Right lobe of liver (tissue), 6 donors: ENCODE results near the gene SLC5A11. TPM values are rescaled to one million over a fixed set of nuclear protein-coding genes. Genes with fewer than 3 reads are reported as not detected.

Experiments
- ATAC-seq, 4 donors: fragments of 200-7000 bp; cut with Tn5 transposase; one replicate each; pipeline ENCODE4 v1.9.1; 2020; ENCODE audit warnings: mild to moderate bottlenecking in 4 of 4, moderate library complexity in 4 of 4
- DNase-seq, 3 donors: peaks; one replicate each; pipeline ENCODE4 v3.0.0-alpha.2; 2020
- H3K27ac ChIP-seq, 3 donors: fragments of 200-600 bp; one replicate each; pipeline ENCODE4 v1.8.0; 2022
- H3K27me3 ChIP-seq, 2 donors: fragments of 200-600 bp; one replicate each; pipeline ENCODE4 v1.8.0; 2022
- H3K36me3 ChIP-seq, 4 donors: fragments of 200-600 bp; sonication (generic) in 1 of 4; one replicate each; pipeline versions ENCODE4 v1.5.1 to v1.8.0; 2017 to 2022; ENCODE audit warnings: control low read depth in 1 of 4
- H3K4me1 ChIP-seq, 4 donors: fragments of 200-600 bp; sonication (generic) in 1 of 4; one replicate each; pipeline versions ENCODE4 v1.5.1 to v1.8.0; 2017 to 2022; ENCODE audit warnings: control low read depth in 1 of 4
- H3K4me3 ChIP-seq, 3 donors: fragments of 200-600 bp; one replicate each; pipeline ENCODE4 v1.8.0; 2022
- H3K9me3 ChIP-seq, 4 donors: fragments of 200-600 bp; sonication (generic) in 1 of 4; one replicate each; pipeline versions ENCODE4 v1.5.1 to v1.8.0; 2017 to 2022; ENCODE audit warnings: control low read depth in 1 of 4
- POLR2A ChIP-seq: fragments of 450-650 bp; IDR thresholded peaks from one replicate; pipeline ENCODE4 v1.6.1; 2017; ENCODE audit warnings: antibody characterized with exemption, mild to moderate bottlenecking
- WGBS: methylation state at CpG from one replicate; pipeline ENCODE4 v1.1.6; 2018; ENCODE audit warnings: low coverage, low lambda C conversion rate; ENCODE audit not compliant: insufficient coverage; ENCODE audit errors: missing lambda C conversion rate; 5-methylcytosine and 5-hydroxymethylcytosine counted together
- intact Hi-C, 2 donors: fragments of 100-400 bp; cut with DNase I; formaldehyde crosslinking; loops; one replicate each; pipeline versions ENCODE4 v1.11.2 to v1.14.1; 2022
- total RNA-seq, 6 experiments: library from RNA; depleted of rRNA in 2 of 6; stranded (reverse); fragments of >200 nt in 2 of 6; fragmentation: NEBNext Ultra II Directional in 3 of 6; extraction: Animal tissue kit (Norgen Biotek cat#: 25700) in 3 of 6; gene quantifications; one replicate each; pipeline versions ENCODE4 v1.1.0 to v1.2.4, GENCODE V29; 2016 to 2023
- TF ChIP-seq, protein P1 (sequence below), 4 donors: fragments of 200-600 bp in 3 of 4; fragments of 450-650 bp in 1 of 4; IDR thresholded peaks; one replicate each; pipeline versions ENCODE4 v1.5.1 to v1.8.0; 2016 to 2022; ENCODE audit warnings: antibody characterized with exemption in 4 of 4, mild to moderate bottlenecking in 2 of 4
- donor health status: DM: no; HTN: yes; CAD: no.
- donor health status: DM: no; HTN: no; CAD: no.
- donor health status: DM: no; HTN: no; CAD: no.
- donor health status: DM: no; HTN: yes; CAD: no.
- donor health status: DM: no; HTN: yes; CAD: no.

Gene SLC5A11
- total RNA-seq, 6 experiments from 2014 or later = 0.43 to 1.6 (median 1.2) TPM

DNA sequence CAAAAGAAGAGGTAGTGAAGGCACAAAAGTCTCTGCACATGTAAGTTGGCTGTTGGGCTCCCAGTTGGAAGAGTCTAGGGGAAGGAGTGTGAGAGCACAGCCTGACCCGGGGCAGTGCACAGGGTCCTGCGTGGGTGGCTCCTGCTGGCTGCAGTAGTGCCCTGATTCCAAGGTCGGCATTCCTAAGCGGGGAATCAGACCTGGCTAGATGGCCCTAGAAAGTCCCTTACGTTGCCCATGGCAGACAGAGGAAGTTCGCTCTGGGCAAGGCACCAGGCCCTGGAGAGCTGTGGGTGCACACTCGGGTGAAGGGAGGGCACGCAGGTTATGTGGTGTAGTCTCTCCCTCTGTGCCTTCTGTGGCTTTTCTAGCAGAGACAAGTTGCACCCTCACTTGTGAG, 22.8 kb upstream of the SLC5A11 start:
- H3K36me3 ChIP-seq = peaks cover 11 to 79% (median 45%) of the 10 kb centered on the region in 4 donors
- H3K27ac ChIP-seq = no peak overlapping the region
- H3K27me3 ChIP-seq = no peaks in the 10 kb centered on the region
- TF ChIP-seq, protein P1, sequence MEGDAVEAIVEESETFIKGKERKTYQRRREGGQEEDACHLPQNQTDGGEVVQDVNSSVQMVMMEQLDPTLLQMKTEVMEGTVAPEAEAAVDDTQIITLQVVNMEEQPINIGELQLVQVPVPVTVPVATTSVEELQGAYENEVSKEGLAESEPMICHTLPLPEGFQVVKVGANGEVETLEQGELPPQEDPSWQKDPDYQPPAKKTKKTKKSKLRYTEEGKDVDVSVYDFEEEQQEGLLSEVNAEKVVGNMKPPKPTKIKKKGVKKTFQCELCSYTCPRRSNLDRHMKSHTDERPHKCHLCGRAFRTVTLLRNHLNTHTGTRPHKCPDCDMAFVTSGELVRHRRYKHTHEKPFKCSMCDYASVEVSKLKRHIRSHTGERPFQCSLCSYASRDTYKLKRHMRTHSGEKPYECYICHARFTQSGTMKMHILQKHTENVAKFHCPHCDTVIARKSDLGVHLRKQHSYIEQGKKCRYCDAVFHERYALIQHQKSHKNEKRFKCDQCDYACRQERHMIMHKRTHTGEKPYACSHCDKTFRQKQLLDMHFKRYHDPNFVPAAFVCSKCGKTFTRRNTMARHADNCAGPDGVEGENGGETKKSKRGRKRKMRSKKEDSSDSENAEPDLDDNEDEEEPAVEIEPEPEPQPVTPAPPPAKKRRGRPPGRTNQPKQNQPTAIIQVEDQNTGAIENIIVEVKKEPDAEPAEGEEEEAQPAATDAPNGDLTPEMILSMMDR (IDR thresholded peaks at IDR 0.05) = no peak
- TF ChIP-seq POLR2A = no peak
- intact Hi-C loops = no loop called here
- no peak for DNase-seq
- H3K9me3 ChIP-seq = no peaks in the 10 kb centered on the region
- ATAC-seq = peak; percentile 20 to 60 (median 26)
- H3K4me3 ChIP-seq = no peak overlapping the region
- H3K4me1 ChIP-seq = peaks cover 0 to 8% (median 2%) of the 10 kb centered on the region in 4 donors
- no CpG with 5 or more reads among the region's 8 CpGs for WGBS

DNA sequence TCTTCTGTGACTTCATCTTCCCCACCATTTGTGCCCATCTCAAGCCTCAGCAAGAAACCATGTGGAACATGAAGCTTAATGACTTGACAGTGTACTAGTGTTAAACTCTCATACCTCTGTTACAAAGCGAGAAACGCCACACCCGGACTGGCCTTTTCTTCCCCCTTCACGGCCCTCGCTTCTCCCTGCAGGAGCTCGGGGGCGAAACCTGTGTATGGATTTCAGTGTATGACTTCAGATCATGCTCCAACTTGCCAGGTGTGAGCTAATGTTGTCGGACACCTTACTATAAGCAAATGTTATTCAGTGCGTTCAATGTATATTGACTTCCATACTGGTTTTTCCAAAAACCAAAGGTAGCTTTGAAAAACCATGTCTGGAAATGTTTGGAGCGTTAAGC, 20.1 kb upstream of the SLC5A11 start:
- ATAC-seq (no peak), DNase-seq (no peak)
- Histone ChIP-seq H3K9me3 (no peaks in the 10 kb centered on the region), H3K27ac (no peak overlapping the region), H3K36me3 (peaks cover 2 to 56% (median 30%) of the 10 kb centered on the region in 4 donors), H3K4me3 (no peak overlapping the region), H3K27me3 (no peaks in the 10 kb centered on the region), H3K4me1 (no peaks in the 10 kb centered on the region)
- TF ChIP-seq POLR2A = no peak
- TF ChIP-seq, protein P1 (IDR thresholded peaks at IDR 0.05) = no peak
- WGBS = 86% methylated on average over 9 of the region's 10 CpGs
- intact Hi-C loops = no loop called here

DNA sequence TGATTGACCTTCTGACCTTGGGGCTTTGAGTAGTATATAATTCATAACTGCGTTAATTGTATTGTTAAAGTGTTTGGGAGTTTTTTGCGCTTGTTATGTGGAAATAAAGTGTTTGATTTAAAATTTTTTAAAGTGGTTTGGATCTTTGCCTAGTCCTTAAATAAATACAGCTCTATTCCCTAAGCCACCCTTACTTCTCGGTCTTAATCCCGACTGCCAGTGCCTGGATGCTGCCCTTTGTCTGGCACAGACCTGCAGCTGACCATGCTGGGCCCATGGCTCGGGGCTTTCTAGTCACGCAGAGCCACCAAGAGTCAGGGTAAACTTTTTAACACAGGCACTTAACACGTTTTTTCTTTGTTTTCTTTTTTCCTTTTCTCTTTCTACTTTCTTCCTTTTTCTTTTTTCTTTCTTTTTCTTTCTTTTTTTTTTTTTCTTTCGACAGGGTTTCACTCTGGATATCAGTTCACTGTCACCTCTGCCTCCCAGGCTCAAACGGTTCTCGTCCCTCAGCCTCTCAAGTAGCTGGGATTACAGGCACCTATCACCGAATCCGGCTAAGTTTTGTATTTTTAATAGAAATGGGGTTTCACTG, 19.6 kb upstream of the SLC5A11 start:
- TF ChIP-seq POLR2A = no peak
- TF ChIP-seq, protein P1 (IDR thresholded peaks at IDR 0.05) = no peak
- H3K27me3 ChIP-seq = no peaks in the 10 kb centered on the region
- H3K4me1 ChIP-seq = no peaks in the 10 kb centered on the region
- H3K9me3 ChIP-seq = no peaks in the 10 kb centered on the region
- ATAC-seq (no peak), DNase-seq (no peak)
- H3K4me3 ChIP-seq = no peak overlapping the region
- WGBS = 91% methylated on average over 7 of the region's 12 CpGs
- peaks cover 0 to 51% (median 28%) of the 10 kb centered on the region in 4 donors for H3K36me3 ChIP-seq
- intact Hi-C loops = no loop called here
- no peak overlapping the region for H3K27ac ChIP-seq

DNA sequence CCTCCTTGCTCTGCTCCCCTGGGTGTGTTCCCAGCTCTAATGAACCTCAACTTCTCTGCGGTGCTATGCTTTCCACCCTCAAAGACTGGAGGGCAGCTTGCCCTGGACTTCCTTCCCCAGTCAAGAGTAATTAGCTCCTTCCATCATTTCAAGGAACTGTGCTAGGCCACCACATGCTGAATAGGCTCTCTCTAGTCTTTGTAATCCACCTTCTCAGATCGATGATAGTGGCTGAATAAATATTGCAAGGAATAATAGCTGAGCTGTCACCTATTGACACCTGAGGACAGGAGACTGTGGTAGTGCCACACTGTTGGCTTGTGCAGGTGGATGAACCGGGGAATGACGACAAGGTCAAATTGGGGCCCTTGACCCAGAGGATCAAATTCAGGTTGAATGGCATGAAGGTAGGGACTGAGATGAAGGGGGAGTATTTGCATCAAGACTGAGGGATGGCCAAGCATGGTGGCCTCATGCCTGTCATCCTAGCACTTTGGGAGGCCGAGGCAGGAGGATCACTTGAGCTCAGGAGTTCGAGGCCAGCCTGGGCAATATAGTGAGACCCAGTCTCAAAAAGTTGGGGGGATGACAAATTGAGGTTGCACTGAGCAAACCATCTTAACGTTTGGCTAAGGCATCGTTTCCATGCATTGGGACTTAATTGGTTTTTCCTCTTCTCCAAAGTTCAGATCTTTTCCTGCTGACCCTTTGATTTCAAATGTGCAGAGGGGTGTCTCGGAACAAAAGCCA, 18.8 kb upstream of the SLC5A11 start:
- ATAC-seq = no peak
- TF ChIP-seq, protein P1 (IDR thresholded peaks at IDR 0.05) = no peak
- TF ChIP-seq POLR2A = no peak

More for the DNA sequence above, 18.8 kb upstream of the SLC5A11 start:
- intact Hi-C loops = no loop called here
- no peak for DNase-seq
- H3K36me3 ChIP-seq = peaks cover 0 to 44% (median 25%) of the 10 kb centered on the region in 4 donors
- no peak overlapping the region for H3K27ac ChIP-seq
- no peaks in the 10 kb centered on the region for H3K4me1 ChIP-seq
- WGBS = 87% methylated on average over 7 of the region's 9 CpGs
- H3K27me3 ChIP-seq = no peaks in the 10 kb centered on the region
- H3K9me3 ChIP-seq = no peaks in the 10 kb centered on the region
- no peak overlapping the region for H3K4me3 ChIP-seq
